Measurements from ENCODE around the gene RTP4. TPM values are rescaled to one million over a fixed set of nuclear protein-coding genes. Genes with fewer than 3 reads are reported as not detected.

RTP4 gene
- total RNA-seq, 1 experiment from 2014 or later, result 1.6 TPM

DNA sequence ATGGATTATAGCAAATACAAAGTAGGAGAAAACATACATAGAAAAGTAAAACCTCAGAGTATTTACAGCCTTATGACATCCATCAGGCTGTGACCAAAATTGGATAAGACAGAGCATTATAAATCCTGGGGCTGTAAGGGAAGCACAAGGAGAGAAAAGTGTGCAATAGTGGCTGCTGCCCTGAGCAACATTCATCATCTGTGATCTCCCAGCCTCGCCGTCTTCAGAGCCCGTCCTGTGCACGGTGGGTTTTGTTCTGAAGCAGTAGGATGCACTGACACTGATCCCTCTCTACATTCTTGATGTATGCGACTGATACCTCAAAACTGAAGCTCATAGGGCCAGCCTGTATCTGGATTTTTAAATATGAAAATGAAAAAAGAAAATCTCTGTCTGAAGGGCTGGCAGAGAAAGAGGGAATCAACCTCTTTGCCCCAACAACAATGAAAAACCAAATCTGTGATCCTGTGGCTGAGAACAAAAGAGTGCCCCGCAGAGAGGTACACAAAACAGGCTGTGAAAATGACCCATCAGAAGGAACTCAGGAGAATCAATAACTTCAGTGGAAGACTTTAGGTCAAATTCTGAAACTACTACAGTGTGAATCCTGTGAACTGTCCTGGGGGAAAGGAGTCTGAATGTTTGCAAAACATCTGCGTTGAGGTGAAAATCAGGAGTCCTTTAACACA lies 8.2 kb upstream of the RTP4 start:
- no peaks in the 10 kb centered on the region for H3K27me3 ChIP-seq
- DNase-seq, result no peak

DNA sequence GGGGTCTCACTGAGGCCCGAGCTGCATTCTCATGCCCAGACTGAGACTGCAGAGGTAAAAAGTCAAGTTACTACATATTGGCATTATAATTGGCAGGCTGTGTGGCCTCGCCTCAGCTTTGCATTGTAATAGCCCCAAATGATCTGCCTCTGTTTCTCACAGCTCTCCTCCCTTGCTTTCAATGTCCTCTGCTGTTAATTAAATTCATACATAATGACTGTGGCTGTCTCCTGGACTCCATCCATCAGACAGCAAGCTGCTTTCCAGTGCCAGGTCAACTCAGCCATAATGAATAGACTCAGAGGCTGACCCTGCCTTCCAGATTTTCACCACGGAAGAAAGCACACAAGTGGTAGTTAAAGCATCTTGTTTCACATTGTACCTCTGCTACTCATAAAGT lies 7.6 kb upstream of the RTP4 start:
- H3K36me3 ChIP-seq, result no peaks in the 10 kb centered on the region
- no peak for DNase-seq

More for the DNA sequence above, 8.2 kb upstream of the RTP4 start:
- Histone ChIP-seq H3K36me3 (no peaks in the 10 kb centered on the region), H3K9me3 (no peaks in the 10 kb centered on the region), H3K4me3 (no peak overlapping the region)

DNA sequence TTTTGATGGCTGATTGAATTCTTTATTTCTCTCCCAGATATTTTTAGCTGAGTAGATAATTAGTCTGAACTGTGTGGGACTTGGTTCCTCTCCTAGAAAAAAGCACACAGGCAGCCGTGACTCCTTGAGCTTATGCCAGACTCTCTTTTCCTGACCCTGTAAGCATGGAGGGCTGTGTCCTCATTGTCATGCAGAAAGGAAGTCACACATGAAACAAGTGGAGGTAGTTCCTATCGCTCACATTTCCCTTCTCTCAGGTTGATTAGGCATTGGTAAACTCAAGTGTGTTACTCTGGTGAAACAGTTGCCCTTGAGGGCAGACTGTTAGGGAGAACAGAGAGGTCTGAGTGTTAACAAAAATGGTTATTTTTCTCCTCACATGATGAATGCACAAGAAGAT lies 6.3 kb upstream of the RTP4 start:
- no peaks in the 10 kb centered on the region for H3K27me3 ChIP-seq
- no peak for DNase-seq
- no peak overlapping the region for H3K4me3 ChIP-seq
- H3K36me3 ChIP-seq, result no peaks in the 10 kb centered on the region
- no peaks in the 10 kb centered on the region for H3K9me3 ChIP-seq

More for the DNA sequence above, 7.6 kb upstream of the RTP4 start:
- H3K27me3 ChIP-seq, result no peaks in the 10 kb centered on the region
- no peaks in the 10 kb centered on the region for H3K9me3 ChIP-seq
- H3K4me3 ChIP-seq, result no peak overlapping the region

DNA sequence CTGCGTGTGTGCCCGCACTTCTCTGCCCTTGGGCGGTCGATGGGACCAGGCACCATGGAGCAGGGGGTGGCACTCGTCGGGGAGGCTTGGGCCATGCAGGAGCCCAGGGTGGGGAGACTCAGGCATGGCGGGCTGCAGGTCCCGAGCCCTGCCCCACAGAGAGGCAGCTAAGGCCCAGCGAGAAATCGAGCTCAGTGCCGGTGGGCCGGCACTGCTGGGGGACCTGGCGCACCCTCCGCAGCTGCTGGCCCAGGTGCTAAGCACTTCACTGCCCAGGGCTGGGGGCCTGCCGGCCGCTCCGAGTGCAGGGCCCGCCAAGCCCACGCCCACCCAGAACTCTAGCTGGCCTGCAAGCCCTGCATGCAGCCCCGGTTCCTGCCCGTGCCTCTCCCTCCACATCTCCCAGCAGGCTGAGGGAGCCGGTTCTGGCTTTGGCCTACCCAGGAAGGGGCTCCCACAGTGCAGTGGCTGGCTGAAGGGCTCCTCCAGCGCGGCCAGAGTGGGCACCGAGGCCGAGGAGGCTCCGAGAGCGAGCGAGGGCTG lies 553 bp upstream of the RTP4 start:
- Histone ChIP-seq H3K4me3 (peak overlapping the region; percentile 37), H3K36me3 (no peaks in the 10 kb centered on the region), H3K27me3 (no peaks in the 10 kb centered on the region; the same call in 1 of the 2 replicates), H3K9me3 (no peaks in the 10 kb centered on the region)
- no peak for DNase-seq

DNA sequence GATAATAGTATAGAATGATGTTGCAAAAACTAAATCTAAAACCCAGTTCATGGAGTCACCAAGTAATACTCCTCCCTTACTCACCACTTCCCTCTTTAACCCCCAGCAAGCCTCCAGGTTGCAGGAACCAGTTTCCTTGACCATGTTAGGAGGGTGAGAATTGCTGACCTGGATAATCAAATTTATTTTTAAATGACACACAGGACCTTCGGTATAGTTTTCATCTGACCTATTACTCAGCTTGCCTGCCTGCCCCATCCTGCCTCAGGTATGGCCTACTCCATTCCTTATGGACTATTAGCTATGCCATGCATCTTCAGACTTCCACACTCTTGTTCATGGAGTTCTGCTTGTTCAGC lies 883 bp downstream of the RTP4 start:
- DNase-seq, result no peak
- H3K4me3 ChIP-seq, result no peak overlapping the region; the same call in 1 of the 2 replicates
- no peaks in the 10 kb centered on the region for H3K36me3 ChIP-seq
- H3K9me3 ChIP-seq, result no peaks in the 10 kb centered on the region
- peaks cover 3% of the 10 kb centered on the region for H3K27me3 ChIP-seq

DNA sequence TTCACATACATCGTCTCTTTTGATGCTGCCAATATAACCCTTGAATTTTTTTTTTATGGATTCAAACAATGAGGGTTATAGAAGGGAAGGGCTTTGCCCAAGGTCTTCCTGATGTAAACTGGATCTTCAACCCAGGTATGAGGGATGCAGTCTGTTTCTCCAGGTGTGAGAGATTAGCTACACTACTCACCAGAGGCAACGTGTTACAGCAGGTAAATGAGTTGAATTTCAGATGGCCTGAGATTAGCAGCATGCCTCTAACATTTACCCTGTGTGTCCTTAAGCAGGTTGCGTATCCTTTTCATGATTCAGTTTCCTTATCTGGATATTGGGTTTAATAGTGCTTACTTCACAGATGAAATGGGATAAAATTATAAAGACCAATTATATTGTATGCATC lies 1.9 kb downstream of the RTP4 start:
- Histone ChIP-seq H3K27me3 (peaks cover 3% of the 10 kb centered on the region), H3K4me3 (no peak overlapping the region), H3K9me3 (no peaks in the 10 kb centered on the region), H3K36me3 (no peaks in the 10 kb centered on the region)
- no peak for DNase-seq

DNA sequence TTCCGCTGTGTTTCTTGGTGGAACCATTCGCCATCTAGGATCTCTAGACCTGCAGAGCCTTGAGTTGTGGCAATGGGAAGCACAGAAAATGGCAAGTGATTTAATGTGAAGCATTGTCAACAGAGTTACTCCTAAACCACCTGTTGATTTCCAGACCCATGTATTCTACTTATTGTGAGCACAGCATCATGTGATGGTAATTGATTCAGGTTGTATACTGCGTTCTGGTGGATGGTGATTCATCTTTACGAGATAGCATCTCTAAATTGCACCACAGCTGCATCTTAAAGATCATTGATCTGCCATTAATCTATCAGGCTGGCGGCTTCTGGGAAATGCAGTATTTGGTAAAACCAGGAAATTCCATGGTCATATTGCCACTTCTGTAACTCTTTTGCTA lies 7.4 kb downstream of the RTP4 start:
- no peaks in the 10 kb centered on the region for H3K36me3 ChIP-seq
- peaks cover 3% of the 10 kb centered on the region for H3K27me3 ChIP-seq
- no peak overlapping the region for H3K4me3 ChIP-seq
- no peaks in the 10 kb centered on the region for H3K9me3 ChIP-seq
- no peak for DNase-seq

DNA sequence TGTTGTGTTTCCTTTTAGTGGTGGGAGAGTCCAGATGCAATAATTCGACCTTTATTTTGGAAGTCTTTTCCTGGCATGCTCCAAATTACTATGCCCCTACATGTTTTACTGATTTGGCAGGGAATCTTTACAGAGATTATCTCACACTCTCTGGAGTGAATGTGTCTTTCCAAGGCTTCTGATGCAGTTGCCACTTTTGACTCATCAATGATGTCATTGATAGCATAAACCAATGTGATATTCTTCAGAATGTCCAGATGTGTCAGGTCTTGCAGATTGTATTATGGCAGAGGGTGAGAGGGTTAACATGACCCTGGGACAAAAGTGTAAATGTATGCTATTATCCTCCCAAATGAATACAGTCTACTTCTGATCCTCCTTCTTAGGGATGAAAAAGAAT lies 9.7 kb downstream of the RTP4 start:
- no peaks in the 10 kb centered on the region for H3K36me3 ChIP-seq
- peaks cover 3% of the 10 kb centered on the region for H3K27me3 ChIP-seq
- H3K9me3 ChIP-seq, result no peaks in the 10 kb centered on the region
- H3K4me3 ChIP-seq, result no peak overlapping the region
- DNase-seq, result no peak

DNA sequence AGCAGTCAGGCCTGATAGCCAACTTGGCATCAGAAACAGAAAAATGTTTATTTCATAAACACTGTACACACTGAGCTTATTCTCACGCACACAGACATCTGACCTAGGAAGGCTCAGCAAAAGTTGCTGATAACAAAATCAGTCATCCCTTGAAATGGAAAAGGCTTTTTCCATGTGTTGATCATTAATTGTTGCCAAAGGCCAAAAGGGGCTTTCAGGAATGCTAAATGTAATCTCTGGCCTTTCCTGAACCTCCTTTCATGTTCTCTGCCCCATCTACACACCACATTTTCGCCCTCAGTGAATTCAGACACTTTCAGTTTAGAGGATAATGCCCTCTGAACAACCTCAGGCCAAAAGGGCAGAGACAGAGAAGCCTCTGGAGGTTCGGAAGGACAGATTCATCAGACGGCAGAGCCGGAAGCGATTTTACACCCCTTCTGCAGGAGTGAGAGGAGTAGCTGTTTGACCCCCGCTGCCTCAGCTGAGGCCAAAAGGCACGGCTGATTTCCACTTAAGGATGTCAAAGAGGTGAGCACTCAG lies 14.5 kb downstream of the RTP4 start:
- Histone ChIP-seq H3K36me3 (no peaks in the 10 kb centered on the region), H3K9me3 (peaks cover 2% of the 10 kb centered on the region), H3K27me3 (no peaks in the 10 kb centered on the region), H3K4me3 (no peak overlapping the region)
- no peak for DNase-seq

DNA sequence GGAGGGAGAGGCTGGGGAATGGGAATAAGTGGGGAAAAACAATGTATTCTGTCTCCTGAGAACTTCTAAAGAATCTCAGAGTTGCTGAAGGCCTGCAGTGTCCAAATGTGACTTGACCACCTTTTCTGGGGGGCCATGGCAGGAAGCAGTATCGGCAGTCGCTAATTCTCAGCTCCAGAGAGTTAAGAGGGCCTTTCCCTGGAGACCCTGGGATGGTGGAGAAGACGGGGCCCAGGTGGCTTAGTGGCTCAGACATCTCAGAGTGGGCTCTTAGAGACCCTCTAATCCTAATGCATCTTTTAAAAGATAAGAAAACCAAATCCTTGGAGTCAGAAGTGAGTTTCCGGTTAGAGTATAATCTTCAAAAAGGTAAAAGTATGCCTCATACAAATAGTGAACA lies 15.1 kb downstream of the RTP4 start:
- Histone ChIP-seq H3K4me3 (no peak overlapping the region), H3K36me3 (no peaks in the 10 kb centered on the region), H3K27me3 (no peaks in the 10 kb centered on the region), H3K9me3 (peaks cover 7% of the 10 kb centered on the region)
- no peak for DNase-seq

DNA sequence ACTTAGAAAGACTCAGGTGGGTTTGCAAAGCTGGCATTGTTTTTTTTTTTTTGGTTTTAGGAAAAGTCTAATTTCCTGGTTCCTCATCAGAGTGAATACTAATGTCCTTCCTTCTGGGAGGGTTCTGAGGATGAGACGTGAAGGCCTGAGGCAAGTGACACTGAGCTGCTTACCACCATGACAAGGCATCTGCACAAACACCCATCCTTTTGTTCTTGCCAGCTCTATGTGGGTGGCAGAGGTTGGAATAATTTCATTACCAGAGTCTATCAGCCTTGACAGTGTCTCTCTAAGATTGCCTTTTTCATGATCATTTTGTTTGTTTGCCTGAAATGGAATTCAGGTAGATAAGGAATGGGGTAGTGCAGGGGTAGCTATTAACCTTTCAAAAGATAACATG lies 17.1 kb downstream of the RTP4 start:
- Histone ChIP-seq H3K36me3 (no peaks in the 10 kb centered on the region), H3K27me3 (no peaks in the 10 kb centered on the region), H3K9me3 (peaks cover 8% of the 10 kb centered on the region), H3K4me3 (no peak overlapping the region)
- DNase-seq, result no peak

DNA sequence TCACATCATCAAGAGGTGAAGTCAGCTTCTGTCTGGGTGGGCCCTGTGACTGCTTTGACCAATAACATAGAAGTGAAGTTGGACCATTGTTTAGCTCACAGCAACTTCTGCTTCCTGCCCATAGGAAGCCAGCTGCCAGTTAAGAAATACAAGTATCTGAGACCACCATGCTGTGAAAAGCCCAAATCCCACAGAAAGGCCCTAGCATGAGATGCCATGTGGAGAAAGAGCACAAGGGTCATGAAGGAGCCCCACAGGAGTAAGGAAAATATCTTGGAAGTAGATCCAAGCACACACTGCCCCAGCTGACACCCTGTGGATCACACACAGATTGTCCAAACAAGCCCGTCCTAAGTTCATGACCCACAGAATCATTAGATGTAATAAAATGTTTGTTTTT lies 28.5 kb downstream of the RTP4 start:
- no peaks in the 10 kb centered on the region for H3K36me3 ChIP-seq
- H3K9me3 ChIP-seq, result no peaks in the 10 kb centered on the region
- no peak overlapping the region for H3K4me3 ChIP-seq
- no peaks in the 10 kb centered on the region for H3K27me3 ChIP-seq
- no peak for DNase-seq

DNA sequence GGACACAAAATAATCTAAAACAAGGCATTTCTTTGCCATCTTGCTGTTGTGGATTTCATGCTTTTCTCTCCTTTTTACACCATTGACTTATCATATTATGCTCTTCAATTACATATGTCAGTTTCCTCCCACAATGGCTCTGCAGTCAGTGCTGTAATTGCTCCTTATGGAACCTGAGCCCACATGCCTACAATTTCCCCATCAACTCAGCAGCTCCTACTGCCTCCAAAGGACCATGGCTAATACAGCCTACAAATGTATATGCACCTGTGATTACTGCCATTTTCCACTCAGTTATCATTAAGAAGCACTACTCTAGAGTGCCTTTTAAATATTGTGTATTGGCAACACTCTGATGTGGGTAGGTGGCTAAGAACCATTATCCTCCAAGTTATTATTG lies 30.8 kb downstream of the RTP4 start:
- Histone ChIP-seq H3K4me3 (no peak overlapping the region), H3K36me3 (no peaks in the 10 kb centered on the region), H3K27me3 (no peaks in the 10 kb centered on the region), H3K9me3 (no peaks in the 10 kb centered on the region)
- no peak for DNase-seq

DNA sequence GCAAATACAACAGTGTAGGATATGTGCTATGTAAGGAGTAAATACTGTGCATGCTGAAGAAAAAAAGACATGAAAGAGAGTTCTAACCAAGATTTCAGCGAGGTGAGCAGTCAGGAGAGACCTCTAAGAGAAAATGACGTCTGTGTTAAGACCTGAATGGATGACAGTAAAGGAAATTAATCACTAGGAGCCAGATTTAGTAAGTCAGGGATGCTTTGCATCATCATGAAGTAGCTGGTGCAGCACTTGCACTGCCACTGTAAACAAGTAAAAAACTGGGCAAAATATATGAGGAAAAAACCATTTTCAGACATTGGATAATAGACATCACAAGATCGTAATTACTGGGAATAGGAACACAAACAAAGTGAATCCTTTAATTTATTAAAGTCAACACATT lies 32.6 kb downstream of the RTP4 start:
- no peaks in the 10 kb centered on the region for H3K36me3 ChIP-seq
- DNase-seq, result no peak
- H3K9me3 ChIP-seq, result no peaks in the 10 kb centered on the region
- no peaks in the 10 kb centered on the region for H3K27me3 ChIP-seq
- H3K4me3 ChIP-seq, result no peak overlapping the region

DNA sequence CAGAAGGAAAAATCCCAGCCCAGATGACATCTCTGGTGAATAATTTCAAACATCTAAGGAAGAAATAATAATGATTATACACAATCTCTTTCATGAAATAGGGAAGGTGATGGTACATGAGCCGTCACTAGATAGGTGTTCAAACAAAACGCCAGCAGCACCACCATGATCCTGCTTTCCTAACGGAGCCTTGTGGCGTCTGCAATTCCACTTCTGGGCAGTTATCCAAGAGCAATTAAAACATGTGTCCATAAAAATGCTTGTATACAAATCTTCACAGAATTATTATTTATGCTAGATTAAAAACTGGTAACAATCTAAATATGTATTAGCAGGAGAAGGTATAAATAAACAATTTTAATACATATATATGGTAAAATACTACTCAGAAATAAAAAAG lies 33.7 kb downstream of the RTP4 start:
- Histone ChIP-seq H3K27me3 (no peaks in the 10 kb centered on the region), H3K36me3 (no peaks in the 10 kb centered on the region), H3K4me3 (no peak overlapping the region), H3K9me3 (no peaks in the 10 kb centered on the region)
- no peak for DNase-seq

DNA sequence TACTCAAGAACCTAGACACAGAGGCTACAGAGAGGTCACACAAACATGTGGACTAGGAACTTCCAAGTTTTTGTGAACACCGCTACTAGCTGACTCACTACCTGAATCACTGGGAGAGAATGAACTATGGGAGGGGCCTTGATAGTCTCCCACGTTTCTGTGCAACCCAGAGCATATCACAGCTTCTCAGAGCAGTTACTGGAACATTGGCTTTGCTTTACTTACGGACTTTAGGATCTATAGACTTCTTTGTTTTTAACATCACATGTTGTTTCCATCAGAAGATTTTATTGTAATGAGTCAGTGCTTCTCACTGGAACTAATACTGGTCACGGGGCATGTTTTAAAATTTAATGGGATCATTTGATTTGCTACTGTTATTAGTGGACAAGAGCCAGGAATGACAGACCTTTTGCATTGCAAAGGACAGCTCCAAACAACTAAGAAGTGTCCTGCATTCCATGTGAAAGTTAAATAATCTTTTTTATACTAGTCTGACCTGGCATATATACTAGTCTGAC lies 35.6 kb downstream of the RTP4 start:
- DNase-seq, result peak; percentile 85
- no peaks in the 10 kb centered on the region for H3K9me3 ChIP-seq
- H3K27me3 ChIP-seq, result no peaks in the 10 kb centered on the region
- H3K36me3 ChIP-seq, result no peaks in the 10 kb centered on the region
- no peak overlapping the region for H3K4me3 ChIP-seq

DNA sequence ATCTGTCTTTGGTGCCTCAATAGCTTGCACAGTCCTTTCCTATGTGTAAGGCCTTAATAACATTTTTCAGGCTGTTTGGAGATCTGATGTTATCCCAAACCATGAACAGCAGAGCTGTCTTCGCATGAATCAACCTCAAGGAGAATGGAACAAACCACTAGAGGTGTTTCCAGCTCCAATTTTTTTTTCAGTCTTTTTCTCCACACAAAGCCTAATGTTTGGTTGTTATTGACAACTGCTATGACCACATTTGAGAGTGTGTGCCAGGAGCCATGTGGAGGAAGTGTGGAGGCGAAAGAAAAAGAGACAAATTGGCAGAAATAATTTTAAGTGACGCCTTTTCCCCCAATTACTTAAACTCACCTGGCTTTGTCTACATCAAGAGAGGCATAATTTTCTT lies 38.7 kb downstream of the RTP4 start:
- Histone ChIP-seq H3K27me3 (no peaks in the 10 kb centered on the region), H3K9me3 (0 out of 2 replicates have a peak, but pooled peaks cover 2% of the 10 kb centered on the region), H3K36me3 (no peaks in the 10 kb centered on the region), H3K4me3 (no peak overlapping the region)
- no peak for DNase-seq
